GM12875 (cell line): ENCODE results near the gene CARNS1.

Experiments used
- H3K4me3 ChIP-seq: one replicate; pipeline ENCODE4 v1.5.1; 2011; ENCODE audit warnings: low read depth, low read length, control low read depth
- TF ChIP-seq, protein P1 (sequence below): IDR thresholded peaks from 2 replicates; pipeline ENCODE4 v1.5.1; 2011; ENCODE audit warnings: low read depth, mild to moderate bottlenecking, control low read depth, inconsistent platforms, low read length, moderate library complexity, borderline replicate concordance; ENCODE audit not compliant: insufficient read depth

Gene CARNS1

DNA sequence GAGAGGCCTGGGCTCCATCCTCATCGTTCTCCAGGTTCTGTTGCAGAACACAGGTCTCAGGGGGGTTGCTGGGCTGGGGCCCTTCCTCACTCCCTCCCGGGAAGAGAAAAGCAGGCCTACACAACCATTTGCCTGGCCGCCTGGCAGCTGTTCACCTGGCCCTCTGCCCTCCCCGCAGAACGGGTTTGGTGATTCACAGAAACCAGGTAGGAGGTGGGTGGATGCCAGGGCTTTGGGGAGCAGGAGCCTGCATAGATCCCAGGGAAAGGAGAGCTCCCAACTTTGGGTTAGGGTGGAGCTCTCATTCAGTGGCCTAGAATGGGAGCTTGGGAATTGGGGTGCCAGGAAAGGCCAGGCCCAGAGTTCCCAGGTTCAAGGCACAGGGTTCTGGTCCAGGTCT is 52.6 kb downstream of the CARNS1 start:
- TF ChIP-seq, protein P1, sequence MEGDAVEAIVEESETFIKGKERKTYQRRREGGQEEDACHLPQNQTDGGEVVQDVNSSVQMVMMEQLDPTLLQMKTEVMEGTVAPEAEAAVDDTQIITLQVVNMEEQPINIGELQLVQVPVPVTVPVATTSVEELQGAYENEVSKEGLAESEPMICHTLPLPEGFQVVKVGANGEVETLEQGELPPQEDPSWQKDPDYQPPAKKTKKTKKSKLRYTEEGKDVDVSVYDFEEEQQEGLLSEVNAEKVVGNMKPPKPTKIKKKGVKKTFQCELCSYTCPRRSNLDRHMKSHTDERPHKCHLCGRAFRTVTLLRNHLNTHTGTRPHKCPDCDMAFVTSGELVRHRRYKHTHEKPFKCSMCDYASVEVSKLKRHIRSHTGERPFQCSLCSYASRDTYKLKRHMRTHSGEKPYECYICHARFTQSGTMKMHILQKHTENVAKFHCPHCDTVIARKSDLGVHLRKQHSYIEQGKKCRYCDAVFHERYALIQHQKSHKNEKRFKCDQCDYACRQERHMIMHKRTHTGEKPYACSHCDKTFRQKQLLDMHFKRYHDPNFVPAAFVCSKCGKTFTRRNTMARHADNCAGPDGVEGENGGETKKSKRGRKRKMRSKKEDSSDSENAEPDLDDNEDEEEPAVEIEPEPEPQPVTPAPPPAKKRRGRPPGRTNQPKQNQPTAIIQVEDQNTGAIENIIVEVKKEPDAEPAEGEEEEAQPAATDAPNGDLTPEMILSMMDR: no peak
- H3K4me3 ChIP-seq: peak overlapping the region; percentile 88

DNA sequence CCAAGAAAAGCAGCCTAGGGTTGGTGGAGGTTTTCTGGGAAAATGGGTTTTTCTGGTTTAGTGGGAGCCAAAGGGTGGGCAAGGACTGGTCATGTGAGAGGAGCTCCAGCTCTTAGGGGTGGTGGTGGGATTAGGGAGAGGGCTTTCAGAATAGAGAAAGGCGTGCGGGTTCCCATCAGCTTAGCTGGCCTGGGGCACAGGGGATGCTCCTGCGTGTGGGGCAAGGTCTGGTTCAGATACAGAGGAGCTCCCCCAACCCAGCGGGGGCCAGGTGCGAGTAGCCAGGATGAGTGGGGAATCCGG is 52.9 kb downstream of the CARNS1 start:
- peak overlapping the region; percentile 88 for H3K4me3 ChIP-seq
- TF ChIP-seq, protein P1: no peak

DNA sequence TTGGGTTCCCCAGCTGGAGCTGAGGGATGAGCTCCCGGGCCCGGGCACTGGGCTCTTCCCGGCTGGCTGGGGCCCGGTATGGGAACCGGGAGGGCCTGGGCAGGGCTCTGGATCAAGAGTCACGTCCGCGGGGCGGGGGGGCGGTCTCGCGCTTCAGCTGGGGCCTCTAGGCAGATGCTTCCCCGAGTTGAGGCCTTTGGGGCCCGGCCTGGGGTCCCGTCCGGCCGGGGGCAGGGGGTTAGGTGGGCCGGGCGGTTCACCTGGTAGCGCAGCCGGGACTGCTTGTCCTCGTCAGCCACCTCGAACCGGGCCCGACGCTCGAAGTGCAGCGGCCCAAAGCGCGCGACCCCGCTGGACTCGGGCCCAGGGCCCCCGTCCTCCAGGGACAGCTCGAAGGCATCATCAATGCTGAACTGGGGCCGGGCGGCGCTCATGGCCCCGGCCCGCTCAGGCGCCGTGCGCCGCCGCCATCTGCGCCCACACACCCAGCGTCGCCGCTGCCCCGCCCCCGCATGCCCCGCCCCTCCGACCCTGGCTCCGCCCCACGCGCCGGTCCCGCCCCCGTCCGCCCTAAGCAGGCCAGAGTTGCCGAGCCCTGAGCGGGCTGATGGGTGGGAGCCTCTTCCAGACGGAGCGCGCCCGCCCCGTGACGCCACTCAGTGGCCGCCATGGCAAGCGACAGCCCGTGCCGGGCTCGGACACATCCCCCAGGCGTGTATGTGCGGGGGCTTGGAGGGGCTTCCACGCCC is 53.5 kb downstream of the CARNS1 start, which contains the start of gene TMEM134:
TSS of gene TMEM134 (minus strand) at position 493 of the 749 bp plus-strand sequence. CDS start at position 434, 59 bp downstream.
- TF ChIP-seq, protein P1: peak; percentile 66
- H3K4me3 ChIP-seq: peak within 1 kb of the TSS; percentile 88

DNA sequence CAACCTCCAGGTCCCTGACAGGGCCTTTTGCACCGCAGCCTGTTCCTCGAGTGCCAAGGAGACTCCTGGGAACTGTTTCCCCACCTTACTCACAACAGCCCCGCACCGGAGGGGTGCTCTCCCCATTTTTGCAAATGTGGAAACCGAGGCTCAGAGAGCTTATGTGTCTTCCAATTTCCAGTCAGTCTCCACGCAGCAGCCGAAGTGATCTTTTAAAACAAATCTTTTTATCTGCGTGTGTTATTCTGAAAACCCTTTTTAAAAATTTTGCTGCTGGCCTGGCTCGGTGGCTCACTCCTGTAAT is 54.0 kb downstream of the CARNS1 start:
- peak overlapping the region; percentile 62 for H3K4me3 ChIP-seq
- TF ChIP-seq, protein P1: no peak

DNA sequence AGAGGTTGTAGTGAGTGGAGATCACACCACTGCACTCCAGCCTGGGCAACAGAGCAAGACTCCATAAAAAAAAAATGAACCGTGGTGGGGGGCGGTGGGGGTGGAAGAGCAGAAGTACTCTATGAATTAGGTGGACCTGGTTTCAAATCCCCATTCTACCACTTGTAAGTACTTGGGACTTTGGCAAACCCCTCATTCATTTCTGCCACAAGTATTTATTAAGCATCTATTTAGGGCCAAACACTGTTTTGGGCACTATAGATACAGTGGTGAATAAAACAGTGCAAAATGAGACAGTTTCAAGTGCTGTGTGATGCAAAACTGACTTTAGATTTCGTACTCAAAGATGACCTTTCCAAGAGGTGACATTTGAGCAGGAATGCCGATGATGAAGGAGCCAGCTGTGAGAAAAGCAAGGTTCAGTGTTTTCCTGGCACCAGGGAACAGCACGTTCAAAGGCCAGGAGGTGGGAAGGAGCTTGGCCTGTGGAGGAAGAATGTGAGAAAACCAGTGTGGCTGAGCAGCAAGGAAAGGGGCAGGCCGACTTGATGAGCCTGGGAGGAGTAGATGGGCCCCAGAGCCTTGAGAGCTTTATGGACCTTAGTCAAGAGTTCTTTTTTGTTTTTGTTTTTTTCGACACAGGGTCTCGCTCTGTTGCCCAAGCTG is 55.0 kb downstream of the CARNS1 start:
- TF ChIP-seq, protein P1: no peak

DNA sequence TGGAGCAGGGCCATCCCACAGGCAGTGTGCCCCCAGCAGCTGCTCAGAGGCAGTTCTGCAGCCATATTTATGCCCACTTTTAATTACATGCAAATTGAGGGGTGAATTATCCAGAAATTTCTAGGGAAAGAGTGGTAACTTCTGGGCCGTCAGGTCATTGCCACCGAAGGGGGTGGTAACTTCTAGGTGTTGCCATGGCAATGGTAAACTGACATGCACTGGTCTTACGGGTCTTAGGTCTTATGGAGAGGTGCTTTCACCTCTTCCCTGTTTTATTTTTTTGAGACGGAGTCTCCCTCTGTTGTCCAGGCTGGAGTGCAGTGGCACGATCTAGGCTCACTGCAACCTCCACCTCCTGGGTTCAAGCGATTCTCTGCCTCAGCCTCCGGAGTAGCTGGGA is 57.4 kb downstream of the CARNS1 start:
- TF ChIP-seq, protein P1: no peak
- no peak overlapping the region for H3K4me3 ChIP-seq

More for the DNA sequence above, 55.0 kb downstream of the CARNS1 start:
- H3K4me3 ChIP-seq: no peak overlapping the region
